WTC11 (cell line): ENCODE measurements around the gene SH3BP4. TPM values are rescaled to one million over a fixed set of nuclear protein-coding genes. Genes with fewer than 3 reads are reported as not detected.

Source experiments
- ATAC-seq: fragments of 200-7000 bp; cut with Tn5 transposase; 2 replicates; pipeline ENCODE4 v1.10.0; 2021; ENCODE audit warnings: mild to moderate bottlenecking, moderate library complexity
- CTCF ChIA-PET: fragments of 300-600 bp; sonication (Branson Sonifier 250); formaldehyde crosslinking; loops from one replicate; lab custom pipeline; 2021; ENCODE audit warnings: antibody characterized with exemption; lab: Charles Lee
- POLR2A ChIA-PET: fragments of 350-600 bp; sonication (Branson Sonifier 250); formaldehyde crosslinking; loops from one replicate; lab custom pipeline; 2021; ENCODE audit warnings: antibody characterized with exemption; lab: Charles Lee
- DNase-seq: peaks from one replicate; pipeline ENCODE4 v3.0.0; 2021; ENCODE audit warnings: low spot score
- H3K27ac Mint-ChIP-seq: 2 replicates; pipeline ENCODE4 v1.8.0; 2021; ENCODE audit warnings: mixed read lengths
- H3K27me3 Mint-ChIP-seq: 2 replicates; pipeline ENCODE4 v1.8.0; 2021; ENCODE audit warnings: low read depth, mild to moderate bottlenecking, moderate library complexity, mixed read lengths
- H3K36me3 Mint-ChIP-seq: 2 replicates; pipeline ENCODE4 v1.8.0; 2021; ENCODE audit warnings: mixed read lengths
- H3K4me1 Mint-ChIP-seq: 2 replicates; pipeline ENCODE4 v1.8.0; 2022; ENCODE audit warnings: mixed read lengths
- H3K4me3 Mint-ChIP-seq: 2 replicates; pipeline ENCODE4 v1.8.0; 2021; ENCODE audit warnings: mild to moderate bottlenecking, moderate library complexity, mixed read lengths
- H3K9me3 Mint-ChIP-seq: 2 replicates; pipeline ENCODE4 v1.8.0; 2021; ENCODE audit warnings: mixed read lengths
- CREB1 ChIP-seq: sonication (generic); formaldehyde crosslinking; IDR thresholded peaks from 2 replicates; pipeline ENCODE4 v1.8.0; 2023; ENCODE audit warnings: mild to moderate bottlenecking, missing genetic modification reagents
- E2F5 ChIP-seq: sonication (generic); formaldehyde crosslinking; IDR thresholded peaks from 2 replicates; pipeline ENCODE4 v1.8.1; 2022; ENCODE audit warnings: mild to moderate bottlenecking, moderate library complexity, missing genetic modification reagents
- EMX1 ChIP-seq: fragments of 250-450 bp; sonication (Bioruptor Pico); IDR thresholded peaks from 2 replicates; pipeline ENCODE4 v1.8.0; 2021; ENCODE audit warnings: mild to moderate bottlenecking
- GRHL2 ChIP-seq: fragments of 250-450 bp; sonication (Bioruptor Pico); IDR thresholded peaks from 2 replicates; pipeline ENCODE4 v1.8.0; 2022; ENCODE audit warnings: mild to moderate bottlenecking, moderate library complexity; ENCODE audit not compliant: insufficient replicate concordance, severe bottlenecking
- HMGXB4 ChIP-seq: sonication (generic); formaldehyde crosslinking; IDR thresholded peaks from 2 replicates; pipeline ENCODE4 v1.8.1; 2023; ENCODE audit warnings: mild to moderate bottlenecking, moderate library complexity, missing genetic modification reagents
- KAT7 ChIP-seq: sonication (generic); formaldehyde crosslinking; IDR thresholded peaks from 2 replicates; pipeline ENCODE4 v1.8.1; 2023; ENCODE audit warnings: missing genetic modification reagents, mild to moderate bottlenecking, borderline replicate concordance
- MAX ChIP-seq: sonication (generic); formaldehyde crosslinking; IDR thresholded peaks from 2 replicates; pipeline ENCODE4 v1.8.0; 2022; ENCODE audit warnings: mild to moderate bottlenecking, missing genetic modification reagents
- STAT6 ChIP-seq: sonication (generic); formaldehyde crosslinking; conservative IDR thresholded peaks from 2 replicates; pipeline ENCODE4 v1.8.1; 2023; ENCODE audit warnings: mild to moderate bottlenecking, low read depth, missing genetic modification reagents, moderate library complexity
- ZNF263 ChIP-seq: sonication (generic); formaldehyde crosslinking; IDR thresholded peaks from 2 replicates; pipeline ENCODE4 v1.8.1; 2022; ENCODE audit warnings: low read depth, mild to moderate bottlenecking, moderate library complexity, missing genetic modification reagents
- total RNA-seq: library from RNA; stranded (reverse); gene quantifications from 3 replicates; pipeline ENCODE4 v1.2.3, GENCODE V29; 2021
- TF ChIP-seq, protein P1 (sequence below): sonication (generic); formaldehyde crosslinking; IDR thresholded peaks from 2 replicates; pipeline ENCODE4 v1.8.0; 2022; ENCODE audit warnings: mild to moderate bottlenecking, missing genetic modification reagents
- TF ChIP-seq, protein P2 (sequence below): sonication (generic); formaldehyde crosslinking; IDR thresholded peaks from 2 replicates; pipeline ENCODE4 v1.8.1; 2023; ENCODE audit warnings: mild to moderate bottlenecking, missing genetic modification reagents, moderate library complexity
- TF ChIP-seq, protein P3 (sequence below): fragments of 250-450 bp; sonication (Bioruptor Pico); IDR thresholded peaks from 2 replicates; pipeline ENCODE4 v1.9.0; 2021; ENCODE audit warnings: mild to moderate bottlenecking
- TF ChIP-seq, protein P4 (sequence below): sonication (generic); formaldehyde crosslinking; IDR thresholded peaks from 2 replicates; pipeline ENCODE4 v1.8.1; 2023; ENCODE audit warnings: mild to moderate bottlenecking, missing genetic modification reagents
- TF ChIP-seq, protein P5 (sequence below): sonication (generic); formaldehyde crosslinking; IDR thresholded peaks from 2 replicates; pipeline ENCODE4 v1.8.1; 2022; ENCODE audit warnings: missing genetic modification reagents, borderline replicate concordance
- TF ChIP-seq, protein P6 (sequence below): sonication (generic); formaldehyde crosslinking; IDR thresholded peaks from 2 replicates; pipeline ENCODE4 v1.8.1; 2023; ENCODE audit warnings: mild to moderate bottlenecking, missing genetic modification reagents, borderline replicate concordance

The SH3BP4 gene
- total RNA-seq, 1 experiment from 2014 or later, result 44.4 TPM

- TF ChIP-seq, protein P1, sequence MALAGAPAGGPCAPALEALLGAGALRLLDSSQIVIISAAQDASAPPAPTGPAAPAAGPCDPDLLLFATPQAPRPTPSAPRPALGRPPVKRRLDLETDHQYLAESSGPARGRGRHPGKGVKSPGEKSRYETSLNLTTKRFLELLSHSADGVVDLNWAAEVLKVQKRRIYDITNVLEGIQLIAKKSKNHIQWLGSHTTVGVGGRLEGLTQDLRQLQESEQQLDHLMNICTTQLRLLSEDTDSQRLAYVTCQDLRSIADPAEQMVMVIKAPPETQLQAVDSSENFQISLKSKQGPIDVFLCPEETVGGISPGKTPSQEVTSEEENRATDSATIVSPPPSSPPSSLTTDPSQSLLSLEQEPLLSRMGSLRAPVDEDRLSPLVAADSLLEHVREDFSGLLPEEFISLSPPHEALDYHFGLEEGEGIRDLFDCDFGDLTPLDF (CRISPR knock-in tag), result no peak
- TF ChIP-seq E2F5 (CRISPR knock-in tag) (no peak), GRHL2 (no peak), MAX (no peak), HMGXB4 (no peak), STAT6 (CRISPR knock-in tag) (no peak)
- TF ChIP-seq, protein P2, sequence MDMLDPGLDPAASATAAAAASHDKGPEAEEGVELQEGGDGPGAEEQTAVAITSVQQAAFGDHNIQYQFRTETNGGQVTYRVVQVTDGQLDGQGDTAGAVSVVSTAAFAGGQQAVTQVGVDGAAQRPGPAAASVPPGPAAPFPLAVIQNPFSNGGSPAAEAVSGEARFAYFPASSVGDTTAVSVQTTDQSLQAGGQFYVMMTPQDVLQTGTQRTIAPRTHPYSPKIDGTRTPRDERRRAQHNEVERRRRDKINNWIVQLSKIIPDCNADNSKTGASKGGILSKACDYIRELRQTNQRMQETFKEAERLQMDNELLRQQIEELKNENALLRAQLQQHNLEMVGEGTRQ, result no peak
- TF ChIP-seq, all 79 proteins: peak for 0
These were observed 113.2 kb downstream of the SH3BP4 start (continued) for GRCh38 chr2:235064976-235065375.

GRCh38 chr2:235066490-235066889, 114.7 kb downstream of the SH3BP4 start:
- Mint-ChIP-seq H3K4me1 (peaks cover 30% of the 10 kb centered on the region), H3K9me3 (no peaks in the 10 kb centered on the region), H3K27ac (no peak overlapping the region), H3K27me3 (no peaks in the 10 kb centered on the region), H3K36me3 (no peaks in the 10 kb centered on the region), H3K4me3 (no peak overlapping the region)
- ChIA-PET CTCF (interaction anchor here (0.7 to 2.4 kb wide), 3 partner anchors 10 to 185 kb away, joined by 3 to 11 read pairs (median 4); no protein-coding TSS in a partner anchor), POLR2A (no interaction called here)
- DNase-seq, result no peak
- ATAC-seq, result no peak
- TF ChIP-seq GRHL2 (no peak), CREB1 (CRISPR knock-in tag) (no peak), HMGXB4 (no peak), KAT7 (CRISPR knock-in tag) (no peak), EMX1 (CRISPR knock-in tag) (no peak), ZNF263 (CRISPR knock-in tag) (no peak)
- TF ChIP-seq, protein P3, sequence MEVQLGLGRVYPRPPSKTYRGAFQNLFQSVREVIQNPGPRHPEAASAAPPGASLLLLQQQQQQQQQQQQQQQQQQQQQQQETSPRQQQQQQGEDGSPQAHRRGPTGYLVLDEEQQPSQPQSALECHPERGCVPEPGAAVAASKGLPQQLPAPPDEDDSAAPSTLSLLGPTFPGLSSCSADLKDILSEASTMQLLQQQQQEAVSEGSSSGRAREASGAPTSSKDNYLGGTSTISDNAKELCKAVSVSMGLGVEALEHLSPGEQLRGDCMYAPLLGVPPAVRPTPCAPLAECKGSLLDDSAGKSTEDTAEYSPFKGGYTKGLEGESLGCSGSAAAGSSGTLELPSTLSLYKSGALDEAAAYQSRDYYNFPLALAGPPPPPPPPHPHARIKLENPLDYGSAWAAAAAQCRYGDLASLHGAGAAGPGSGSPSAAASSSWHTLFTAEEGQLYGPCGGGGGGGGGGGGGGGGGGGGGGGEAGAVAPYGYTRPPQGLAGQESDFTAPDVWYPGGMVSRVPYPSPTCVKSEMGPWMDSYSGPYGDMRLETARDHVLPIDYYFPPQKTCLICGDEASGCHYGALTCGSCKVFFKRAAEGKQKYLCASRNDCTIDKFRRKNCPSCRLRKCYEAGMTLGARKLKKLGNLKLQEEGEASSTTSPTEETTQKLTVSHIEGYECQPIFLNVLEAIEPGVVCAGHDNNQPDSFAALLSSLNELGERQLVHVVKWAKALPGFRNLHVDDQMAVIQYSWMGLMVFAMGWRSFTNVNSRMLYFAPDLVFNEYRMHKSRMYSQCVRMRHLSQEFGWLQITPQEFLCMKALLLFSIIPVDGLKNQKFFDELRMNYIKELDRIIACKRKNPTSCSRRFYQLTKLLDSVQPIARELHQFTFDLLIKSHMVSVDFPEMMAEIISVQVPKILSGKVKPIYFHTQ (CRISPR knock-in tag), result no peak
- TF ChIP-seq, protein P4, sequence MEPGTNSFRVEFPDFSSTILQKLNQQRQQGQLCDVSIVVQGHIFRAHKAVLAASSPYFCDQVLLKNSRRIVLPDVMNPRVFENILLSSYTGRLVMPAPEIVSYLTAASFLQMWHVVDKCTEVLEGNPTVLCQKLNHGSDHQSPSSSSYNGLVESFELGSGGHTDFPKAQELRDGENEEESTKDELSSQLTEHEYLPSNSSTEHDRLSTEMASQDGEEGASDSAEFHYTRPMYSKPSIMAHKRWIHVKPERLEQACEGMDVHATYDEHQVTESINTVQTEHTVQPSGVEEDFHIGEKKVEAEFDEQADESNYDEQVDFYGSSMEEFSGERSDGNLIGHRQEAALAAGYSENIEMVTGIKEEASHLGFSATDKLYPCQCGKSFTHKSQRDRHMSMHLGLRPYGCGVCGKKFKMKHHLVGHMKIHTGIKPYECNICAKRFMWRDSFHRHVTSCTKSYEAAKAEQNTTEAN, result no peak
- TF ChIP-seq, protein P5, sequence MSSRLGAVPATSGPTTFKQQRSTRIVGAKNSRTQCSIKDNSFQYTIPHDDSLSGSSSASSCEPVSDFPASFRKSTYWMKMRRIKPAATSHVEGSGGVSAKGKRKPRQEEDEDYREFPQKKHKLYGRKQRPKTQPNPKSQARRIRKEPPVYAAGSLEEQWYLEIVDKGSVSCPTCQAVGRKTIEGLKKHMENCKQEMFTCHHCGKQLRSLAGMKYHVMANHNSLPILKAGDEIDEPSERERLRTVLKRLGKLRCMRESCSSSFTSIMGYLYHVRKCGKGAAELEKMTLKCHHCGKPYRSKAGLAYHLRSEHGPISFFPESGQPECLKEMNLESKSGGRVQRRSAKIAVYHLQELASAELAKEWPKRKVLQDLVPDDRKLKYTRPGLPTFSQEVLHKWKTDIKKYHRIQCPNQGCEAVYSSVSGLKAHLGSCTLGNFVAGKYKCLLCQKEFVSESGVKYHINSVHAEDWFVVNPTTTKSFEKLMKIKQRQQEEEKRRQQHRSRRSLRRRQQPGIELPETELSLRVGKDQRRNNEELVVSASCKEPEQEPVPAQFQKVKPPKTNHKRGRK (CRISPR knock-in tag), result no peak
- TF ChIP-seq, protein P6, sequence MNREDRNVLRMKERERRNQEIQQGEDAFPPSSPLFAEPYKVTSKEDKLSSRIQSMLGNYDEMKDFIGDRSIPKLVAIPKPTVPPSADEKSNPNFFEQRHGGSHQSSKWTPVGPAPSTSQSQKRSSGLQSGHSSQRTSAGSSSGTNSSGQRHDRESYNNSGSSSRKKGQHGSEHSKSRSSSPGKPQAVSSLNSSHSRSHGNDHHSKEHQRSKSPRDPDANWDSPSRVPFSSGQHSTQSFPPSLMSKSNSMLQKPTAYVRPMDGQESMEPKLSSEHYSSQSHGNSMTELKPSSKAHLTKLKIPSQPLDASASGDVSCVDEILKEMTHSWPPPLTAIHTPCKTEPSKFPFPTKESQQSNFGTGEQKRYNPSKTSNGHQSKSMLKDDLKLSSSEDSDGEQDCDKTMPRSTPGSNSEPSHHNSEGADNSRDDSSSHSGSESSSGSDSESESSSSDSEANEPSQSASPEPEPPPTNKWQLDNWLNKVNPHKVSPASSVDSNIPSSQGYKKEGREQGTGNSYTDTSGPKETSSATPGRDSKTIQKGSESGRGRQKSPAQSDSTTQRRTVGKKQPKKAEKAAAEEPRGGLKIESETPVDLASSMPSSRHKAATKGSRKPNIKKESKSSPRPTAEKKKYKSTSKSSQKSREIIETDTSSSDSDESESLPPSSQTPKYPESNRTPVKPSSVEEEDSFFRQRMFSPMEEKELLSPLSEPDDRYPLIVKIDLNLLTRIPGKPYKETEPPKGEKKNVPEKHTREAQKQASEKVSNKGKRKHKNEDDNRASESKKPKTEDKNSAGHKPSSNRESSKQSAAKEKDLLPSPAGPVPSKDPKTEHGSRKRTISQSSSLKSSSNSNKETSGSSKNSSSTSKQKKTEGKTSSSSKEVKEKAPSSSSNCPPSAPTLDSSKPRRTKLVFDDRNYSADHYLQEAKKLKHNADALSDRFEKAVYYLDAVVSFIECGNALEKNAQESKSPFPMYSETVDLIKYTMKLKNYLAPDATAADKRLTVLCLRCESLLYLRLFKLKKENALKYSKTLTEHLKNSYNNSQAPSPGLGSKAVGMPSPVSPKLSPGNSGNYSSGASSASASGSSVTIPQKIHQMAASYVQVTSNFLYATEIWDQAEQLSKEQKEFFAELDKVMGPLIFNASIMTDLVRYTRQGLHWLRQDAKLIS, result no peak
